Adrenal gland (tissue), 12 donors: ENCODE results near the gene LRRK1. TPM values are rescaled to one million over a fixed set of nuclear protein-coding genes. Genes with fewer than 3 reads are reported as not detected.

Experiments used
- DNase-seq, 7 donors: peaks; one replicate each; pipeline ENCODE4 v3.0.0-alpha.2; 2019 to 2020
- H3K27ac ChIP-seq, 5 donors: fragments of 200-600 bp; sonication (generic) in 4 of 5; 1 replicate in 3 of 5; 2 replicates in 2 of 5; pipeline versions ENCODE4 v1.5.1 to v1.8.0; 2016 to 2020; ENCODE audit warnings: mild to moderate bottlenecking in 1 of 5
- H3K27me3 ChIP-seq: fragments of 200-600 bp; 2 replicates; pipeline ENCODE4 v1.8.0; 2021
- H3K36me3 ChIP-seq, 2 donors: fragments of 200-600 bp; replicated peaks in 1 of 2; 1 replicate in 1 of 2; 2 replicates in 1 of 2; pipeline versions ENCODE4 v1.5.1 to v1.8.0; 2018 to 2022
- H3K4me1 ChIP-seq, 2 donors: fragments of 200-600 bp; replicated peaks in 1 of 2; 1 replicate in 1 of 2; 2 replicates in 1 of 2; pipeline versions ENCODE4 v1.5.1 to v1.8.0; 2018 to 2021
- H3K4me3 ChIP-seq, 4 donors: fragments of 200-600 bp; sonication (generic) in 3 of 4; one replicate each; pipeline ENCODE4 v1.5.1; 2016 to 2018
- H3K9me3 ChIP-seq, 3 donors: fragments of 200-600 bp; sonication (generic) in 1 of 3; replicated peaks in 1 of 3; 1 replicate in 2 of 3; 2 replicates in 1 of 3; pipeline versions ENCODE4 v1.5.1 to v1.8.0; 2016 to 2021
- POLR2A ChIP-seq, 2 donors: fragments of 450-650 bp; IDR thresholded peaks; one replicate each; pipeline ENCODE4 v1.6.1; 2017; ENCODE audit warnings: antibody characterized with exemption in 2 of 2, mild to moderate bottlenecking in 2 of 2, moderate library complexity in 1 of 2
- WGBS, 4 donors: extraction: QIAGEN DNeasy Blood & Tissue Kit in 2 of 4; methylation state at CpG; one replicate each; pipeline versions ENCODE4 v1.1.5 to v1.1.7; 2013 to 2017; 5-methylcytosine and 5-hydroxymethylcytosine counted together
- intact Hi-C, 2 donors: fragments of 100-400 bp; cut with DNase I; formaldehyde crosslinking; loops; one replicate each; pipeline versions ENCODE4 v1.14.1 to v1.15.0; 2022 to 2023
- polyA plus RNA-seq, 3 donors: library from polyadenylated mRNA; stranded (reverse); fragments of 200-250 nt in 2 of 3; fragments of 350-450 nt in 1 of 3; fragmentation: Illumina TruSeq in 1 of 3; extraction: RNeasy Lipid Tissue Mini Kit (QIAGEN cat#74804) in 1 of 3; gene quantifications; one replicate each; pipeline ENCODE4 v1.2.3, GENCODE V29; 2013 to 2014
- total RNA-seq, 9 donors: library from RNA; depleted of rRNA in 4 of 9; stranded (reverse); fragments of >200 nt in 4 of 9; fragments of 120-200 nt in 1 of 9; fragmentation: NEBNext Ultra II Directional in 1 of 9; extraction: Animal tissue kit (Norgen Biotek cat#: 25700) in 1 of 9; gene quantifications; one replicate each; pipeline versions ENCODE4 v1.1.0 to v1.2.4, GENCODE V29; 2013 to 2023
- TF ChIP-seq, protein P1 (sequence below), 6 experiments: fragments of 450-650 bp in 4 of 6; fragments of 200-600 bp in 2 of 6; sonication (generic) in 1 of 6; IDR thresholded peaks; 1 replicate in 5 of 6; 2 replicates in 1 of 6; pipeline versions ENCODE4 v1.5.1 to v1.8.0; 2016 to 2021; ENCODE audit warnings: antibody characterized with exemption in 6 of 6, mild to moderate bottlenecking in 2 of 6, moderate library complexity in 1 of 6
- donor health status: healthy with polysubstance abuse.
- donor health status: Bipolar disorder and iron deficiency.
- donor health status: DM: yes; HTN: yes; CAD: no.
- donor health status: DM: no; HTN: no; CAD: no.
- donor health status: DM: no; HTN: no; CAD: no.
- donor health status: DM: yes; HTN: yes; CAD: no.

The LRRK1 gene
- total and polyA plus RNA-seq, 12 donors = 0.44 to 13.1 (median 7.7) TPM

- WGBS, 4 donors = 59 to 65% (median 60%) methylated on average over 6 of the region's 6 CpGs
- Histone ChIP-seq H3K27ac (no peak overlapping the region), H3K36me3 (no peaks in the 10 kb centered on the region)
These were observed 67.2 kb downstream of the LRRK1 start for GRCh38 chr15:100986158-100986896.

DNA sequence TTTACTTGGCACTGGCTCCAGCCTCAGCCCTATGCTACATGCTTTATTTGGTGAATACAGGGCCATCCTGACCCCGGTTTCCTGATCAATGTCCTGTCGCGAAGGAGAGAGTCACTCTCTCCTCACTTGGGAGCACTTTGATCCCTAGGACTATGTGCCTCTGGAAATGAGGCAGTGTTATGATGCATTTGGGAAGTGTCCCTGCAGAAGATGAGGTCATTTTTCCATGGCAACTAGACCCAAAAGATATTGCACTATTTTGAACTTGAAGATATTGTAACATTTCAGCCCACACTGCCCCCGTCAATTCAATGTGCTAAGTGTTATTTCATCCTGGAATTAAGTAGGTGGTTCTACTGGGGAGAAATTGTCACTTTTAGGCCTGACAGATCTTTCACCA, 68.0 kb downstream of the LRRK1 start:
- WGBS, 4 donors = 55 to 67% (median 60%) methylated on average over 4 of the region's 4 CpGs
- Histone ChIP-seq H3K4me3 (no peak overlapping the region), H3K4me1 (no peaks in the 10 kb centered on the region), H3K27ac (no peak overlapping the region), H3K27me3 (no peaks in the 10 kb centered on the region), H3K9me3 (no peaks in the 10 kb centered on the region), H3K36me3 (no peaks in the 10 kb centered on the region)
- TF ChIP-seq POLR2A (IDR thresholded peaks at IDR 0.05) = no peak
- TF ChIP-seq, protein P1, sequence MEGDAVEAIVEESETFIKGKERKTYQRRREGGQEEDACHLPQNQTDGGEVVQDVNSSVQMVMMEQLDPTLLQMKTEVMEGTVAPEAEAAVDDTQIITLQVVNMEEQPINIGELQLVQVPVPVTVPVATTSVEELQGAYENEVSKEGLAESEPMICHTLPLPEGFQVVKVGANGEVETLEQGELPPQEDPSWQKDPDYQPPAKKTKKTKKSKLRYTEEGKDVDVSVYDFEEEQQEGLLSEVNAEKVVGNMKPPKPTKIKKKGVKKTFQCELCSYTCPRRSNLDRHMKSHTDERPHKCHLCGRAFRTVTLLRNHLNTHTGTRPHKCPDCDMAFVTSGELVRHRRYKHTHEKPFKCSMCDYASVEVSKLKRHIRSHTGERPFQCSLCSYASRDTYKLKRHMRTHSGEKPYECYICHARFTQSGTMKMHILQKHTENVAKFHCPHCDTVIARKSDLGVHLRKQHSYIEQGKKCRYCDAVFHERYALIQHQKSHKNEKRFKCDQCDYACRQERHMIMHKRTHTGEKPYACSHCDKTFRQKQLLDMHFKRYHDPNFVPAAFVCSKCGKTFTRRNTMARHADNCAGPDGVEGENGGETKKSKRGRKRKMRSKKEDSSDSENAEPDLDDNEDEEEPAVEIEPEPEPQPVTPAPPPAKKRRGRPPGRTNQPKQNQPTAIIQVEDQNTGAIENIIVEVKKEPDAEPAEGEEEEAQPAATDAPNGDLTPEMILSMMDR (IDR thresholded peaks at IDR 0.05) = no peak
- no peak for DNase-seq
- intact Hi-C loops = no loop called here

More at GRCh38 chr15:100986158-100986896, 67.2 kb downstream of the LRRK1 start:
- Histone ChIP-seq H3K4me1 (no peaks in the 10 kb centered on the region), H3K9me3 (no peaks in the 10 kb centered on the region), H3K27me3 (no peaks in the 10 kb centered on the region), H3K4me3 (no peak overlapping the region)
- TF ChIP-seq, protein P1 (IDR thresholded peaks at IDR 0.05) = no peak
- no peak for TF ChIP-seq POLR2A (IDR thresholded peaks at IDR 0.05)
- DNase-seq = no peak
- intact Hi-C loops = no loop called here

- no peak overlapping the region for H3K4me3 ChIP-seq
- TF ChIP-seq POLR2A (IDR thresholded peaks at IDR 0.05) = no peak
- TF ChIP-seq, protein P1 (IDR thresholded peaks at IDR 0.05) = no peak
- H3K9me3 ChIP-seq = no peaks in the 10 kb centered on the region
- DNase-seq = no peak
- intact Hi-C loops = no loop called here
- H3K27ac ChIP-seq = no peak overlapping the region
- H3K36me3 ChIP-seq = no peaks in the 10 kb centered on the region
- no peaks in the 10 kb centered on the region for H3K27me3 ChIP-seq
- WGBS, 4 donors = 82 to 89% (median 85%) methylated on average over 5 of the region's 5 CpGs
- H3K4me1 ChIP-seq = no peaks in the 10 kb centered on the region
These were observed 69.1 kb downstream of the LRRK1 start for GRCh38 chr15:100988297-100988696.

DNA sequence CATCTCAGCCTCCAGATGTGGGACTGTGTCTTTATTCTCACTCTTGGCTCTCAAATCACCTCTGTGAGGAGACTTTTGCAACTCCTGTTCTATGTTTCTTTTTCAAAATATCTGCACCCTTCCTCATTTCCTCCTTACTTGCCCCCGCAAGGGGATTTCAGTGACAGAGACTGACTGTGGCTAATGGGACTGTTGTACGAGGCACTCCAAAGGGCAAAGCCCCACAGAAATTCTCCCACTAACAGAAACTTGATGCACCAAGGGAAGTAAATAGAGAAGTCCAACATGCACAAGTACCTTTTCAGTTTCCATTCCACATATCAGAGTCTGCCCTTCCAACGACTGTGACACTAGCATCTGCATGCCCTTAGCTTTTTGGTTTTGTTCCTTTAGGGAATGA, 69.7 kb downstream of the LRRK1 start:
- no peak for TF ChIP-seq POLR2A (IDR thresholded peaks at IDR 0.05)
- TF ChIP-seq, protein P1 (IDR thresholded peaks at IDR 0.05) = no peak
- Histone ChIP-seq H3K27me3 (no peaks in the 10 kb centered on the region), H3K4me1 (no peaks in the 10 kb centered on the region), H3K9me3 (no peaks in the 10 kb centered on the region), H3K27ac (no peak overlapping the region), H3K36me3 (no peaks in the 10 kb centered on the region), H3K4me3 (no peak overlapping the region)
- DNase-seq = no peak
- intact Hi-C loops = no loop called here
- WGBS, 4 donors = 62 to 83% (median 79%) methylated on average over 3 of the region's 3 CpGs
